Activated CD4-positive, alpha-beta T cell treated with anti-CD3 and anti-CD28 coated beads for 4 hours (primary cell): ENCODE results near the gene KBTBD13.
"Not testable (repeated sequence)": the region's sequence is repeated elsewhere in the genome, so short reads cannot be mapped to it uniquely, and the experiment has no call there.

Experiments
- DNase-seq, 2 donors: peaks; one replicate each; pipeline ENCODE4 v3.0.0-alpha.2; 2020

KBTBD13 gene

GRCh38 chr15:65089206-65089824, 12.8 kb downstream of the KBTBD13 start:
- DNase-seq: no peak

DNA sequence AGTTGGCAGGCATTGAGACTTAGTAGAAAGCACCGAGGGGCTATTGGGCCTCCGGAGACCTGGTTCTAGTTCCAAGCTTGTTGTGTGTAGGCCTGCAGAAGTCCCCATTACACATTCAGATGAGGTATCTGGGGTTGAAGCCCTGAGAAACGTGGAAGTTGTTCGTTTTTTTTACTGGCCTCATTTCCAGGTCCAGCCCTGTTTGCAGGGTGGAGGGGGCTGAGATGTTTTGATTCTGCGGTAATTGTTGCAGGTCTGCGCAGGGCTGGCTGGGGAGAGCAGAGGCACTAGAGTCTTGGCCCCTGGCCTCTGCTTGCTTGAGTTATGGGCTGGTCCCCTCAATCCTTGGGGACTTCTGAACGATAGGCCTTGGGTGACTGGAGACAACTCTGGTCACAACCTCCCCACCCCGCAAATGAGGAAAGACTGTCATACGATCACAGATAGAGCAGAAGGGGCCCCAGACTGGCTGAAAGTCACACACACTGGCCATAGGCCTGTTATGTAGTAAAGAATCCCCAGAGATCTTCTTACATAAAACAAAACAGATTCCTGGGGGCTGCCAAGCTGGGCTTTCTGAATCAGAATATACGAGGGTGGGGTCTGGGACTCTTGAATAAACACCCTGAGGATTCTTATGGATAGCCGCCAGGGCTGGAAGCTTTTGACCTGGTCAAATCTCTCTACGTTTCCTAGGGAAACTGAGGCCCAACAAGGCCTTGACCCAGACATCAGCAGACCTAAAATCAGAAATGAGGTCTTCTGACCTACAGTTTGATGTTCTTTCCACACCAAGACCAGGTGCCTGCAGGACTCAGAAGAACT, 15.6 kb downstream of the KBTBD13 start:
- no peak for DNase-seq

- no peak for DNase-seq
These were observed 16.6 kb downstream of the KBTBD13 start for GRCh38 chr15:65092911-65093792.

- DNase-seq: not testable (repeated sequence)
These were observed 17.2 kb downstream of the KBTBD13 start for GRCh38 chr15:65093793-65094170.

DNA sequence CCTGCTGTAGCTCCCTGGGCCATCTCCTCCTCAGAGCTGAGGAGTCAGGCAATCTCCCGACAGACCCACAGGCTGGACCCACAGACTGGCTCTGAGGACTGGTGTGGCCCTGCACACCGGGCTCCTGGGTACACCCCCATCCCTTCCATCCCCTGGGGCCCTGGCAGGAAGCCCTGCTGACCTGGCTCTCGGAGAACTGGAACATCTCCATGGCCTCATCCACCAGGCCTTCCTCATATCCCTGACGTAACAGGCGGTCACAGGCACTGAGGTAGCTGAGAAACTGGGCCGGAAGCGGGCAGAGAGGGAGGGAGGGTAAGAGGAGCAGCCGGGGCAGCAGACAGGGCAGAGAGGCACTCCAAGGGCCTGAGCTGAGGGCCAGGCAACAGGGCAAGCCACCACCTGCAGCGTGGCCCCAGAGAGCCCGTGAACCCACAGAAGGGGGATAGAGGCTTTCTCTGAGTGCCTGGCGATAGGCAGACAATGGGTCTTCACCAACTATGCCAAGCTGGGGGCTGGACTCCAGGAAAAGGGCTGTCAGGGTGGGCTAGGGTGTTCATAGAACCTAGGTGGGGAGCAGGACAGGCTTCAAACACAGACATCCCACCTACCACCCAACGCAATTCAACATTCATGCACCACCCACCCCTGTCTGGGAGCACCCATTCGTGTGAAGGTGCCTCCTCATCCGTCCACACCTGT, 17.9 kb downstream of the KBTBD13 start:
- DNase-seq: no peak

- no peak for DNase-seq
These were observed 18.6 kb downstream of the KBTBD13 start for GRCh38 chr15:65095011-65095746.

- DNase-seq: no peak
These were observed 19.2 kb downstream of the KBTBD13 start for GRCh38 chr15:65095747-65096104.

GRCh38 chr15:65096481-65097385, 20.2 kb downstream of the KBTBD13 start:
- no peak for DNase-seq

DNA sequence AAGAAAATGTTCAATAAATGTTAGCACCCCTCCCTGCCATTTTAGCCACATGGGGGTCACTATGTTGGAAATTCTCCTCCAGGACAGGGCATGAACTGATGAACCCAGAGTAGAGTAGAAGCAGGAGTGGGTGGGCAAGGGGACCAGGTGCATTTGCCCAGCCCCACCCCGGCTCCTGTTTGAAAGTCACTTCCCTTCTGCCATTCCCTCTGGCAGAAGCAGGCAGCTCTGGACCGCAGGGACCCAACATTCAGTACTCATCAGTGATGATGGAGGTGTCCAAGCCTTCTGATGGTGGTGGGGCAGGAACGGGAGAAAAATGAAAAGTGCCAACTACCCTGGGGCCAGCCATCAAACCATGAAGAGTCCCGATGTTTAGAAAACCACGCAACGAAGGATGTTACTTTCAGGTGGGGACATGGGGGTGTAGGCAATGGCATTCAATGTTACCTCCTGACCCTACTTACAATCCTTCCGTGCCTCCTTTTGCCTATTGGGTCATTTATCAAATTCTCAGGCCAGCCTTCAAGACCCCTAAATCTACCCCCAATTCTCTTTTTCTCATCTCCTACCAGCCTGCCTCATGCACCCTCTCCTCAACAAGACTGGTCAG, 21.2 kb downstream of the KBTBD13 start:
- no peak for DNase-seq

DNA sequence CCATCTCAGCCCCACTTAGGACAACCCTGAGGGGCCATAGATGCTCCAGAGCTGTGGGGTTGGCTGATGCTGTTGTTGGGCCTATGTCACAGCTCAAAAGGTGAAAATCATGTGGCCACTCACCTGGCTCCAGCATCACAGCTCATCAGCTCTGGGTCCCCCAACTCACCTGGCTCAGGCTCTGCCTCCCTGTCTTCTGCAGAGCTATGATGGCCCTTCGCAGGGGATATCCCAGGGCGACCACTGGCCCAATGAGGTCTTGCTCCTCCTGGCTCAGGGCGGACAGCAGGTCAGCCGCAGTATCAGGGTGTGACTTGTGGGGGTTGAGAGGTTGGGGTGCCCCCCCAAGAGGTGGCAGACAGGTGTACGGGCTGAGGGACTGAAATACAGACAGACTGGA, 22.8 kb downstream of the KBTBD13 start:
- no peak for DNase-seq

DNA sequence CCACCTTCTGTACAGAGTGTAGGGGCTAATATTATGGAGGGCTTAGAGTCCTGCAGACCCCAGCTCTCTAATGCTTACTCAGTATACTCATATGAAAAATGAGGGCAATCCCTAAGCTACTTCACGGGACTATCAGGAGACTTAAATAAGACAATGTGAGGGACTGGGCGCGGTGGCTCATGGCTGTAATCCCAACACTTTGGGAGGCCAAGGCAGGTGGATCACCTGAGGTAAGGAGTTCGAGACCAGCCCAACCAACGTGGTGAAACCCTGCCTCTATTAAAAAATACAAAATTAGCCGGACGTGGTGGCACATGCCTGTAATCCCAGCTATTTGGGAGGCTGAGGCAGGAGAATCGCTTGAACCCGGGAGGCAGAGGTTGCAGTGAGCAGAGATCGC, 23.3 kb downstream of the KBTBD13 start:
- DNase-seq: not testable (repeated sequence)

GRCh38 chr15:65100442-65100841, 23.9 kb downstream of the KBTBD13 start:
- no peak for DNase-seq

DNA sequence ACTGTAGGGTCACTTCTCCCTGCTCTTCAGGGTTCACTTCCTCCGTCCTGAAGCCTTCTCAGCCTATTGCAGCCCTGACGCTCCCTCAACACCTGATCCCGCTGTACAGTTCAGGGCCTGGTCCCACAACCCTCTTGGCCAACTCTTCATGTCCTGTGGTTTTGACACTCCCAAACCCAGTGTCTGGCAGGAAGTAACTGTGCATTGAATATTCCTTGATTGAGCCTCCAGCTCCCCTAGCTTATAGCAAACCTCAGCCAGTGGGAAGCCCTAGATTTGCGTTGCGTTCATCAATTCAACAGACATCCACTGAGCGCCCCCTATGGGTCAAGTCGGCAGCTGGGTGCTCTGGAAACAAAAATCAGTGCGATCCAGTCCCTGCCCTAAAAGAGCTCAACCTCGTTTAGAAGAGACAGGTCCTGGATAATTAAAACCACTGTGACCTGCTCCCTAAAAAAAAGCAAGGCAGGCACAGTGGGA, 24.9 kb downstream of the KBTBD13 start:
- peak; percentile 46 to 48 for DNase-seq

DNA sequence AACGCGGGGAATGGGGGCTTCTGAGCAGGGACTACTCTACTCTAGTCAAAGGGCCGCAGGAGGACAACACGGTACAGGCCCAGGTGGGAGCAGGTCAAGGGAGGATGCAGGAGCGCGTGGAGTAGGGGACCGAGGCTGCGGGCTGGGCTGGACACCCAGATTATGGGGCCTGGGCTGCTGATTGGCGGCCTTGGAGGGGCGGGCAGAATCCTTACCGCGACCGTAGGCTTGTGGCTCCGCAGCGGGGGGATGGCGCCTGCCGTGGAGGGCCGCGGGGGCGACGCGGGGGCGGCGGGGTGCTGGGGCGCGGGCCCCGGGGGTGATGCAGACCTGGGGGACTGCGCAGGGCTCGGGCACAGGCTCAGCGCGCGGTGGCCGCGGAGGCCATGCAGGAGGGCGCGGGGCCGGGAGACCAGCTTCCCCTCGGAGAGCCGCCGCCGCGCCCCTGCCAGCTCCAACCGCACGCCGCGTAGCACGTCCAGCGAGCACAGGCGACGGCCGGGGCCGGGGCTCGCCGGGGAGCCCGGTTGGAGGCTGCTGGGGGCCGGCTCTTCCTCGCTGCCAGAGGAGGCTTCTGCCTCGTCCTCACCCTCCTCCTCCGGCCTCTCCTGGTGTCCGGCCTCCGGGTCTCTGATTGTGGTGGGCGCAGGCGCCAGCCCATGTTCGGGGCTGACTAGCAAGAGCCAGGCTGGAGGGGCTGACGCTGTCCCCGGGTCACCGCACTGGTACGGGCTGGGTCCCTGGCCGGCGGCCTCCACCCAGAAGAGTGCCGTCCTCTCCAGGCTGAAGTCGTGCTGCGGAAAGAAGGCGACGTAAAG, 25.6 kb downstream of the KBTBD13 start:
- DNase-seq: no peak

DNA sequence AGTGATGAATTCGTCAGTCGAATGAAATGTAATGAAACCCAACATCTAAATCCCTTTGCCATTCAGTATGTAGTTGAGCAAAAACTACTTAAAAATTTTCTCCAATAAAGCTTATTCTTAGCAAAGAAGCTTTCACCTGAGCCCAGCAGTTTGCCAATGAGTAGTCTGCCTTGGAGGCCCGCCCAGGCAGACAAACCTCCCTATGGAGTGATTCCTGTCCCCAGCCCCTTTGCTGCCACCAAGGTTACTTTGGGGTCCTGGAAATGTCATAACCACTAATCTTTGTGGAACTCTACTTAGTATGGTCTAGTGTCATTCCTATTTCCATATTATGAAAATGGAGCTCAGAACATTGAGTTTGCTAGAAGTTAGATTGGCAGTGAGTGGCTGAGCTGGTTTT, 26.4 kb downstream of the KBTBD13 start:
- no peak for DNase-seq

DNA sequence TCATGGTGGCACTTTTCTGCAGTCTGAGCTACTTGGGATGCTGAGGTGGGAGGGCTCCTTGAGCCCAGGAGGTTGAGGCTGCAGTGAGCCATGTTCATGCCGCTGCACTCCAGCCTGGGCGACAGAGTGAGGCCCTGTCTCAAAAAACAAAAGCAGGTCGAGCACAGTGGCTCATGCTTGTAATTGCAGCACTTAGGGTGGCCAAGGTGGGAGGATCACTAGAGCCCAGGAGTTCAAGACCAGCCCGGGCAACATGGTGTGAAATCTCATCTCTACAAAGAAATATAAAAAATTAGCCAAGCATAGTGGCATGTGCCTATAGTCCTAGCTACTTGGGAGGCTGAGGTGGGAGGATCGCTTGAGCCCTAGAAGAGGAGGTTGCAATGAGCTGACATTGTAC, 28.5 kb downstream of the KBTBD13 start:
- DNase-seq: no peak

GRCh38 chr15:65106011-65106590, 29.6 kb downstream of the KBTBD13 start:
- DNase-seq: no peak

- no peak for DNase-seq
These were observed 34.2 kb downstream of the KBTBD13 start for GRCh38 chr15:65110676-65111292.

GRCh38 chr15:65115086-65115485, 38.5 kb downstream of the KBTBD13 start, which contains the start of gene UBAP1L:
TSS of gene UBAP1L (minus strand) at chr15:65115200. CDS start at chr15:65106215, 8,985 bp downstream.
- DNase-seq: no peak
